Daoy (cell line): ENCODE results near the gene DYNC1I1. TPM values are rescaled to one million over a fixed set of nuclear protein-coding genes. Genes with fewer than 3 reads are reported as not detected.
A peak's percentile ranks its signal among the peaks of the same experiment; 100 is the strongest.

Experiments
- DNase-seq: peaks from one replicate; pipeline ENCODE4 v3.0.0-alpha.2; 2015; ENCODE audit warnings: low read depth
- total RNA-seq: library from RNA; depleted of rRNA; stranded (reverse); fragments of >200 nt; shearing (Covaris generic); gene quantifications from 2 replicates; pipeline ENCODE4 v1.2.3, GENCODE V29; 2014

DYNC1I1 gene
- total RNA-seq, 1 experiment from 2014 or later: 5.0 TPM

DNA sequence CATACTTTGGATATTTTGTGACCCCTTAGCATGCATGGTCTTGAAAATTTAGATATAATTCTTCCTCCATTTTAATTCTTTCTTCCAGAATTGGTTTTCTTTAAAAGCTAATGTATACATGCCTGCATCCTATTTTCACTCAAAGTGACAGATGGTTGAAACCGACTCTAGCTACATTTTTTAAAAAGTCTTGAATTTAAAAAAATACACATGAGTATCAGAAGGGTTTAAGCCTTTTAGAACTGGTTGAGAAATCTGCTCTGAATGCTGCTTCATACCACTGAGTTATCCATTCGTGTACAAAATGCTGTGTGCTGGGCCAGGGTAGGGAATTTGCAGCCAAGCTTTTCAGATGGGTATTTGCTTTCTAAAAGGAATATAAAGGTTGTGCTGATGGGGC lies 16.5 kb downstream of the DYNC1I1 start:
- DNase-seq: no peak

DNA sequence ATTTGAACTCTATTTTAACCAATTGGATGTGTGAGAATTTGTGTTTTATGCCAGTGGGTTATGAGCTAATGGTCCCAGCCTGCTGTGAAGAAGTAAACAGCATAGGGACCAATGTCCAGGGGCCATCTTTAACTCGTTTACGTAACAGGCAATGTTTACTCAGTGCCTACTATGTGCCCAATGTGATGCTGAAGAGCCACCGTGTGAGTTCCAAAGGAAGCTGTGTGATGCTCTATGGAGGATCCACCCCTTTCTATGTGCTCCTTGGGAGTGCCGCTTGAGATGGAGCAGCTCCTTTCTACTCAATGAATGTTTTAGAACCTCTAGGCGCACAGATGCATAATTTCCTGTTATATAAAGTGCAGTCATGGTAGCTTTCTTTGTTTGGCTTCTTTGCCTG lies 21.3 kb downstream of the DYNC1I1 start:
- DNase-seq: no peak

DNA sequence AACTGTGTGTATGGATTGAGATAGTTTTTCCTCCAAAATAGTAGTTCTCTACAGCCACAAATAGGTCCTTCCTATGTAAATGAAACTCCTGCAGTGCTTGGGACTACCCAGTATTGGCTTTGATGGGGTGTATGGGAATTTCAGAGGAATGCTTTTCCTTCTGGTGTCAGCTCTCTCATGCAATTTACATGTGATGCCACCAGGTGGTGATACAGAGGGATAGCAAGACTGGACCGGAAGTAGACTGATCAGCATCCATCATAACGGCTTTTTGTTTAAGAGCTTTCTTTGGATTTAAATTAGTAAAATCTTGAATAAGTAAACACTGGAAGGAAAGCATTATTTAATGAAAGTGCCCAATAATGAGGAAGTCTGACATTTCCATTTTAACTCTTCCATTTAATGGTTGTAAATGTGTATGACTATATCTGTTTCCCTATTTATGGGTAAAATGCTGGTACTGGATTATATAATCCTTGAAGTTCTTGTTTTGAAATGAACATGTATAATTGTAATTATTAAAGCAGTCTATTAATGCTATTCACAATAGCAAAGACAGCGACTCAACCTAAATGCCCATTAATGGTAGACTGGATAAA lies 22.7 kb downstream of the DYNC1I1 start:
- DNase-seq: peak; percentile 15

DNA sequence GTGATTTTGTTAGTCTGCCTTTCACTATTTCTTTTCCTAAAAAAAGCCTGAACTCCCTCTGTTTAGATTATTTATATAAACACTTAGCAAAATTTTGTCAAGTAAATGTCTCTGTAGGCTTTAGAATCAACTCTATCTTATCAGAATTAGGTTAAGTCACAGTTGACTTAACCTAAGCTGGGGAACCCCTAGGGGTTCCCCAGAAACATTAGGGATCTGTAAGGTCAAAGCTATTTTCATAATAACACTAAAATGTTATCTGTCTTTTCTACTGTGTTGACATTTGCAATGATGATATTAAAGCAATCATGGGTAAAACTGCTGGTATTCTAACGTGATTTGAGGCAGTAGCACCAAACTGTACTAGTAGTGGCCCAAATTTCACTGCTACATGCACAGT lies 24.3 kb downstream of the DYNC1I1 start:
- DNase-seq: no peak

DNA sequence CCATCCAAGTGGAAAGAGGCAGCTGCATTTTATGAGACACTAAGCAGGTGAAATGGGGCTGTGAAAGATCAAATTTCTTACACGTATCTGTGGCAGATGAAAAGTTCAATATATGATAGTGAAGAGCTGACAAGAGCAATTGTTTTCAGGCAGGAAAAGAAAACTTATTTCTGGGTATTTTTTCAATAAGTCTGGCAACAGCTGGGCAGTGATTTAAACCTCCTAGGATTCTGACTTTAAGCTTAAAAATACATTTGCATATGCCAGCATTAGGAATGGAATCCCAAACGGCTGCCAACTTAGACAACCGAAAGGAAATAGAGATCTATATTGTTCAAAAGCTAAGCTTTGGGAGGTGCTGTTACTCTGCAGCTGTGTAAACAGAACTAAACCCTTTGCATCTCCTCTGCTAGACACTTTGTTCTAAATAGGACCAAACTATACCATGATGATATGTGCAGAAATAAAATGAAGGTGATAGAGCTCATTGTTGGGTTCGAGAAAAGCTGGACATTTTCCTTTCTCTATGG lies 26.1 kb downstream of the DYNC1I1 start:
- peak; percentile 9 for DNase-seq

DNA sequence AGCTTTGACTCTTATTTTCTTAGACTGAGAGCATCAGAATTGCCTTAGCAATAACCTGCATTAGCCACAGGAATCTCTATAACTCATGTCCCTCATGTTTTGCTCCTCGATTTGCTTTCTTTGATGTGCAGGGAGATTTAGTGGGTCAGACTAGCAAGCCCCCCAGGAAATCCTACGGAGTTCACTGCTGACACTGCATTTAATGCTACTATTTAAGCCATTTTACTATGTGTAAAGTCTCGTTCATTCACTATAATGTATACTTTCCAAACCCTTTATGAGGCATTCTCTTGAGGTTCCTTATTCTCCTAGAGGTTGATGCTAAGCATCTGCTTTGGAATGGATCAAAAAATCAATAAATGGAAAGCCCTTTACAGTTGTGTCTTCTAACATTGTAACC lies 28.4 kb downstream of the DYNC1I1 start:
- no peak for DNase-seq

DNA sequence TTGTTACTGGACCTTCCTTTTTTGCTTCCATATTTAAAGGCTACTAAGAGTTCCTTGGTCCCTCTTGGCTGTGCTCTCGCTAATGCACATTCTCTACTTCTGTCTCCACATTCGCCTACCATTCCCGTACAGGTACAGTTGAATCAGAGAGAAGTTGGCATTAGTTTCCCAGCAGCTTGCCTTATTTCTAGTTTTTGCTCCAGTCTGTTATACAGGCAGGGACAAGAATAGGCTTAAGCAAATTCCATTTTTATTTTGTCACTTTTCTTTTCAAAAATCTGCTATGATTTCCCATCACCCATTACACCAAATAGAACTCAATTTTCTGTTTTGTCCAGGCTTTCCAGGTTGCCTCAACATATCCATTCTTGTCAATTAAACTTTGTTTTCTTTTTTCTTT lies 29.9 kb downstream of the DYNC1I1 start:
- no peak for DNase-seq

DNA sequence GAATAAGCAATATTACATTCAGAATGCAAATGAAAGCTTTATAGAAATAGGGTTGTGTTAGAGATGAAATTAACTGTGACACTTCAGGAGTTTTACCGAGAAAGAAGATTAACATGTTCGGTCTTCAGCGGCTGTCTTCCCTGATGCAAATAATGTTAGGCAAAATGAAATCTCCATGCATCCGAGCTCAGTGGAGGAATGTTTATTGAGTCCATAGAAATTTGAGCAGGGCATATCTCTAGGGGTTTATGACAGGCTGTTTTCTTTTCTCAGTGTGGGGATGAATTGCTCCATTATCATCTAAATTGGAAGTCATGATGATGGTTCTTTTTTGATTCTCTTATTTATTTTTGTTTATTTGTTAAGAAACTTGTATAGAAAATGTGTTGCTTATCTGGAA lies 31.7 kb downstream of the DYNC1I1 start:
- DNase-seq: no peak

DNA sequence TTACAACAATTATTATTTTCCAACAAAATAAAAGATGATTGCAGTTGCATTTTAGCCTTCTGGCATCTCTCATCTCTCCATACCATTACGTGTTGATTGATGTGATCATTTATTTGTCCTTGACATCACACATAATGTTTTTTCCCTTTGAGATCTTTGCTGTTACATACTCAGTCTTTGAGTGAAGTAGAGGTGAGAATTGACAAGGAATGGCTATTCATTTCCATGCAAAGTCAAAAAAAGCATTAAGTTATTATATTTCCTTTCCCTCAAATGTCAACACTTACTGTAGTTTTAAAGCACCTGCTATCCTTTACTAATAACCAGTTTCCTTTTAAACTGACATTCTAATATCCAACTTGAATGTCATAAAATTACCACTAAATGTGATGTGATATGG lies 33.6 kb downstream of the DYNC1I1 start:
- DNase-seq: no peak

DNA sequence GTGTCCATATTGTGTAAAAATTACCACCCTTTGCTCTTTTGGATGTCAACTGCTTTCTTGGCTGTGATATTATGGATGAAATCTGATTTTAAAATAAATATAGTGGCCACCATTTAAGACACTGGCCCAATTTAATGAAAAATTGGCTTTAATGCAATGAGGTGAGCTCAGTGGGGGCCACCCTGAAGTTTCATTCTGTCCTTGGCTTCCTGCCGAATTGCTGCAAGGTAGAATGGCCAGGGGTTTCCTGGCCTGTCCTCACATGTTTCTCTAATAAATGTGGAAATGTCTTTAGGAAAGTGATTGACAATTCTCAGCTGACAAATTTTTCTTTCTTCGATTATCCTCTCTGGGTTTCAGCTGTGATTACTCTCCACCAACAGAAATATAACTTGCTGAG lies 36.0 kb downstream of the DYNC1I1 start:
- no peak for DNase-seq

DNA sequence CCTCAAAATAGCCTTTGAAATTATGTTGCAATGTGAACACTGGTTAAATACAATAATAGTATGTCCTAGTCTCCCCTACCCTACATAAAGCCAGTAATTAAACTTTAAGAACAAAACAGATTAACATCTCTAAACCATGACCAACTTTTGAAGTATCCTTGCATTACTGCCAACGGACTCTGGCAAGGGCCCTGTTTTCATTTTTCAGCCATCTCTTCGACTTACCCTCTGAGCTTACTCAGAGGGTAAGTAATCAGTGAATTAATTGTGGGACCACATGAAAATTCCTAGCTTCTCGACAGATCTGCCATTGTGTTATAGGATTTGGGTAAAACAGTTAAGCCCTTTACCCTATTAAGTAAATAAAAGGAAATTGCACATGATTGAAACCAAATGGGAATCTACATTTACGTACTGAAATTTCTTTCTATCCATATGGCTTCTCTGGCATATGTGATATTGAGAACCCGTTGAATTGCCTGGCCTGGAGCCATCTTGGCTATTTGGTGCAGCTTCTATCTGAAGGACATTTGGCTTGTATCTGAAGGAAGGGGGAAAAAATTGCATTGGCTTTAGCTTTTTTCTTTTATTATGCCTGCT lies 39.6 kb downstream of the DYNC1I1 start:
- no peak for DNase-seq

DNA sequence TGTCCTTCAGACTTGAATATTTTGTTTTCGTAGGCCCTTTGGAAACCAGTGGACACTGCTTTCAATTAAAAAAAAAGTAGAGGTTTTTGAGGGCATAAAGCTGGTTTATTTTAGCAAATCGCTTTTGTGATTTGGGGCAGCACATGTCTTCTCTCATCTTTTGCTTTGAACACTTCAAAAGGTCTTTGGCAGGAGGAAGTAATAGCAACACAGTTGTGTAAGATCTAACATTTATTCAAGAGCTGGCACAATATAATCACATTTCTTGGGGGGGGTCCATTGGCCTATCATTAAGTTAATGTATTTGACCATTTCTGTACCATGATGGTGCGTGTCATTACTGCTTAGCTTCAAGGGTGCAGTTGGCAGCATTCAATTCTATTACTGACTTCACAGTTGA lies 42.4 kb downstream of the DYNC1I1 start:
- no peak for DNase-seq

DNA sequence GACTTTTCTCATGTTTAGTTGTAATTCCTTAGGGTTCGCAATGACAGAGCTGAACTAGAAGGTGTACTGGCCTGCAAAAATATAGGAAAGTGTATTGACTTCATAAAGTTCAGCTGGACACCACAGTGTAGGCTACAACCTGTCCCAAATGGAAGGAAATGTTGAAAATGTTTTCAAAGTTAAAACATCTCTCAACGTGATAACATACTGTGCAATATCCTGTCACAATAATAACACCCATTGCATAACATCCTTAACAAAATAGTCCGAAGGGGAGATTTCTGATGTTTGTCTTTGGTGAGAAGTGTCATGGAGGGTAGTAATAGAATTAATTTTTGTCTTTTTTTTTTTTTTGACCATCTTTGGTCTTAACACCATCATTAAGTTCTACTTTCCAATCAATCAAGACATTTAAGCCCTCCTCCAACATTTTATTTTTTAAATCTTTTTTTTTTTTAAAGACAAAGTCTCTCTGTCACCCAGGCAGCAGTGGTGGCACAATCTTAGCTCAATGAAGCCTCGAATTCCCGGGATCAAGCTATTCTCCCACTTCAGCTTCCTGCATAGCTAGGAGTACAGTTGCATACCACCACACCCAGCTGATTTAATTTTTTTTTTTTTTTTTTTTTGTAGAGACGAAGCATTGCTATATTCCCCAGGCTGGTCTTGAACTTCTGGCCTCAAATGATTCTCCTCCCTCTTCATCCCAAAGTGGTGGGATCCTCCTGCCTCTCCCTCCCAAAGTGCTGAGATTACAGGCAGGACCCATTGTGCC lies 45.7 kb downstream of the DYNC1I1 start:
- DNase-seq: no peak

DNA sequence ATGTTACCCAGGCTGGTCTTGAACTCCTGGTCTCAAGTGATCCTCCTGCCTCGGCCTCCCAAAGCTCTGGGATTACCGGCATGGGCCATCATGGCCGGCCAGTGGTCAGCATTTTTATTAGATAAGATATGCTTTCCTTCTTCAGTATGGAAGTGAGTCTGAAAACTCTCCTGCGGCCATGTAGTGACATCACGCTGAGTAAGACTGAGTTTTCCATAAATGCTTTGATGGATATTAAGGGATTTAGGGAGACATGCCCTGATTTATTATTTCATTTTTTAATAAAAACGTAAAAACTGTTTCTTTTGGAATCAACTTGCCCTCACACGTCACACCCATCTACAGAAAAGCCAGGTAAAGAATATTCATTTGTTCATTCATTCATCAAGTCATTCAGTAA lies 48.4 kb downstream of the DYNC1I1 start:
- no peak for DNase-seq

DNA sequence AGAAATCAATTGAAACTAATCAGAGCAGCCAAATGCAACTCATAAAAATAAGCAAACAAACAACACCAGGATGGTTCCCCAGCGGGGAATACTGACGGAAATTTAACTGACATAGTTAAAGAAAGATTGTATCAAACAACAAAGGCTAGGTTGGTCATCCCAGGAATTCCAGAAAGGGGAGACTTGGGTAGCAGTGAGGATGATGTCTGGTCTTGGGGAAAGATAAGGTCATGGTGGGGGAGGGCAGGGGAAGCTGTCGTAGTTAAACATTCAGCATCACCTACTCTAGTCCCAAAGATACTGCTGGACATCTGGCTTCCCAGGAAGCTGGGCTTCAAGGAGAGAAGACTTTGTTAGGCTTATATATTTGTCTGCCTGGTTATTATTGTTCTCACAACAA lies 50.4 kb downstream of the DYNC1I1 start:
- DNase-seq: no peak

DNA sequence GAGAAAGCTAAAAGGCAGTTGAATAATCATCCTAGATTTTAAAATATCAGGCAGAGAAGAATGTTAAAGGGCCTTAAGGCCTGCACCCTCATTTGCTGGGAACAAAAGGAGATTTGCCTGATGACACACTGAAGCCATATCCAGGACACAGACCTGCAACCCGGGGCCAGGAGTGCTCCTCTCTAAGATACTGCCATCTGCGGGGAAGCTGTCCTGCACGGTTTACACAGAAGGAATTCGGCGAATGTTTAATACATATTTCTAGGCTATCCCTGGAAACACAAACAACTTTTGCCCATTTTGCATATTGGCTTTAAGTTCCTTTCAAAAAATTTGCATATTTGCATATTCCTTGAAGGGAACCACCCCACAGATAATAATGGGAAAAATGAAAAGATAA lies 52.3 kb downstream of the DYNC1I1 start:
- no peak for DNase-seq

DNA sequence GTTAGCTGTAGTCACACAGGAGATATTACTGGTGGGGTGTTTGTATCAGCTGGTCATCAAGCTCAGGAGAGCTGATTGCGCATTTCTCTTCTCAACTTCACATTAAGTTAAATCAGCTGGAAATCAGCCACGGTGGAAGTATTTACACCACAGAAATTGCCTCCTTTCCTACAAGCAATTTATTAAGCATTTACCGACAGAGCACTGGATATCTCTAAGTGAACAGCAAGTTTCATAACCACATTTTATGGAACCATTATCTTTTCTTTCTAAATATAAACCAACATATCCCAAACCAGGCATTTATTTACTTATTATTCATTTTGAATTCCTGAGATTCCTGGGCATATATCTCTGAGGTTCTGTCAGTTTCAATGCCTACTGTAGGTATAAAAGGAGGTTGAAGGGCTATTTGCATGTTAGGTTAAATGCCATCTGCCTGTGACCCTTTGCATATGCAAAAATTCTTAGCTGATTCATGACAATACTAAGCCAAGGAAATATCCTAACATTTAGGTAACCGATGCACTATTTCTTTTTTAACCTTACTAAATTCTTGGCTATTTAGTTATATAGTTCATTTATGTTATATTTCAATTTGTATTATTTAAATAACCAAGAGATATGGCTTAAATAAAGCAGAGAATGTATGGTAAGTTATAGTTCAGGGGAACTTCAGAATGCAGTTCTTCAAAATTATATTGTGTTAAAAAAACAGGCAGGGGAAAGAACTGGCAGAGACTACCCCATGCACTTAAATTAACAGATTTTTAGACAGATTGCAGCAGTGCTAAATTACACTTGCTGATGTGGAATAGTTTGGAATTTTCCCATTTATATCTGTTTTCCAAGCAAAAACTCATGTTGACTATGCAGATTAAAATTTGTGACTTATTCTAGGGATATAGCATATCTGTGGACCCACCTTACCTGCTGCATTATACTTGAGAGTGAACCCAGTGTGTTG lies 56.8 kb downstream of the DYNC1I1 start:
- no peak for DNase-seq

DNA sequence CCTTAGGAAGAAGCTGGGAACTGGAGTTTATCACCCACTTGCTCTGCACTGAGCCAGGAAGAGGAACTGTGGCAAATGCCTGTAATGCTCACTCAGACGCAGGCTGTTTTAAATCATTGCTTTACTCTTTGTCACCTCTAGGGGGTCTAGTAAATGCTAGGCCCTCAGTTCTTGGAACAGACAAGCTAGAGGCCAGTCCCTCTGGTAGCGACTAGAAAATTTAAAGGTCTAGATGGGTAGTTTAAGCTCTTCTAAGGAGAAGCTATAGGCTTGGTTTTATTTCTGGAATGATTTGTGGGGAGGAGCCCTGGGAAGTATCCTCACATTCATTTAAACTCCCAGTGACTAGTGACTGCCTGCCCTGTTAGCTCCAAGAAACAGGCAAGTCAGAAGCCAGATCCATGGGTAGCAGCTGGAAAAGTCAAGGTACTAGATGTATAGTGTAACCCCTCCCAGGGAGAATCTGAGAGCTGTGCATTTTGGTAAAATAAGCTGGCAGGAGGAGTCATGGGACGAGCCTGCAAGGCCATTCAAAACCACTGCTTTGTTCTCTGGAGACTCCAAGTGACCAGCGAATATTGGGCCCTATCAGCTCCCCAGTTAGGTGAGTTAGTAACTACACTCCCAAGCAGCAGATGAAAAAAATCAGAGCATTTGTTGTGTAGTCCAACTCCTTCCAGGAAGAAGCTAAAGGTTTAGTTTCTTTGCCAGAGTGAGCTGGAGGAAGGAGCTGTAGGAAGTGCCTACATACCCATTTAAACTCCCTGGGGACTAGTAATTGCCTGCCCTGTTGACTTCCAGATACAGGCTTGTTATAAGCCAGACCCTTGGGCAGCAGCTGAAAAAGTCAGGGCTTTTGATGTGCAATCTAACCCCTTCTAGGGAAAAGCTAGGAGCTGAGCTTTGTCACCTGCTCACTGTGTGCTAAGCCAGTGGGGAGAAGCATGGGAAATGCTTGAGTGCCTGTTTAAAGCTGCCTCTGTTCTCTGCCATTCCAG lies 68.9 kb downstream of the DYNC1I1 start:
- DNase-seq: peak; percentile 6

DNA sequence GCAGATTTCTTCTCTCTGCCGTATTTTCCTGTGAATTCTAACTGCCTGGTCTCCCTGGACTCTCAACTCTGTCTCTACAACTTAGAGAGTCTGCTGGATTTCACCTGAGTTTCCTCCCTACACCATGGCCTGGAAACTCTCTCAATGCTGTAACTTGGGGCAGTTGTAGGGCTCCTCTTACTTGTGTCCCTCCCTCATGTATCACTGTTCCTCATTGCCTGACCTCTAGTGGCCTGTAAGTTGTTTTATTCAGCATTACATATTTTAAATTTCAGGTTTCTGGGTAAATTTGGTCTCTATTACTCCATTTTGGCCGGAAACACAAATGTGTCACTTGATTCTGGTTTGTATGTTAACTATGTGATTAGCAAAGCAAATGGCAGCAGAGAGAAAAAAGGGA lies 70.9 kb downstream of the DYNC1I1 start:
- DNase-seq: no peak

DNA sequence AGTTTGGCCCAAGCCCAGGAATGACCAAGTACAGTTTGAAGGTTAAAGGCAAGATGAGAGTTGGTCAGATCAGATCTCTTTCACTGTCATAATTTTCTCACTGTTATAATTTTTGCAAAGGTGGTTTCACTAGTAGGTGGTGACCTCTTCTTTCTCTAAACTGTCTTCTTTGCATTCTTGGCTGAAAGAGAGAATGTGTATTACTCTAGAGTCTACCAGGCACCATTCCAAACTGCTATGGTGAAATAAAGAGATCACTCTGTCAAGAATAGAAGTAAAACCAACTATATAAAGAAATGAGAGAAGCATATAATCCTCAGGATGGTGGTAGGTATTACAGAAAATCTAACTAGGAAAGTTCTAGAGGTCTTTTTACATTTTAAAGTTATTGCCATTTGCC lies 72.7 kb downstream of the DYNC1I1 start:
- no peak for DNase-seq

DNA sequence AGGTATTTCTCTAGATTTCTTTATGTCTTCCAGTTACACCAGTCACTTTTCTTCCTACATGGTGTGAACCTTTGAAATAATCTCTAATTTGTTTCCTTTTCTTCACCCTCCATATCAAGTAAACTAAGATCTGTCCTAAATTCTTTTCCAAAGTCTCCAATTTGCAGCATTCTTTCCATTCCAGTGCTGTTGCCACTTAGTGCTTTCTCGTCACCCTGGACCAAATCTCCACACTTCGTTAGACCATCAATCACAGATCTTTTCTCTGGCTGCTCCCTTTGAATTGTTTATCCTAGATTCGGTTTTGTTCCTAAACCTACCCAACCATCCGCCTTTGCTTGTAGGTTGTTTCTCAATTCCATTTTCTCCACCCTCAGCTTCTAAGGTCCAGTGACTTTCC lies 74.7 kb downstream of the DYNC1I1 start:
- no peak for DNase-seq
